Sigmoid colon (tissue), 3 donors: ENCODE measurements around the gene RBM39.
"Not testable (repeated sequence)": the region's sequence is repeated elsewhere in the genome, so short reads cannot be mapped to it uniquely, and the experiment has no call there.

Experiments
- POLR2A ChIP-seq, 2 donors: fragments of 450-650 bp; IDR thresholded peaks; one replicate each; pipeline ENCODE4 v1.6.1; 2016; ENCODE audit warnings: antibody characterized with exemption in 2 of 2, mild to moderate bottlenecking in 2 of 2, moderate library complexity in 2 of 2
- TF ChIP-seq, protein P1 (sequence below), 4 experiments: fragments of 450-650 bp in 3 of 4; fragments of 200-600 bp in 1 of 4; IDR thresholded peaks; one replicate each; pipeline ENCODE4 v1.5.1; 2016 to 2019; ENCODE audit warnings: antibody characterized with exemption in 4 of 4, mild to moderate bottlenecking in 3 of 4, moderate library complexity in 2 of 4

DNA sequence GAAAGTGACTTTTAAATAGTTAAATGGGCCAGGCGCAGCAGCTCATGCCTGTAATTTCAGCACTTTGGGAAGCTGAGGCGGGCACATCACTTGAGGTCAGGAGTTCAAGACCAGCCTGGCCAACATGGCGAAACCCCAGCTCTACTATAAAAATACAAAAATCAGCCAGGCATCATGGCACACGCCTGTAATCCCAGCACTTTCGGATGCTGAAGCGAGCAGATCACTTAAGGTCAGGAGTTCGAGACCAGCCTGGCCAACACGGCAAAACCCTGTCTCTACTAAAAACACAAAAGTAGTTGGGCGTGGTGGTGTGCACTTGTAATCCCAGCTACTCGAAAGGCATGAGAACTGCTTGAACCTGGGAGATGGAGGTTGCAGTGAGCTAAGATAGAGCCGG lies 36.2 kb downstream of the RBM39 start:
- TF ChIP-seq, protein P1, sequence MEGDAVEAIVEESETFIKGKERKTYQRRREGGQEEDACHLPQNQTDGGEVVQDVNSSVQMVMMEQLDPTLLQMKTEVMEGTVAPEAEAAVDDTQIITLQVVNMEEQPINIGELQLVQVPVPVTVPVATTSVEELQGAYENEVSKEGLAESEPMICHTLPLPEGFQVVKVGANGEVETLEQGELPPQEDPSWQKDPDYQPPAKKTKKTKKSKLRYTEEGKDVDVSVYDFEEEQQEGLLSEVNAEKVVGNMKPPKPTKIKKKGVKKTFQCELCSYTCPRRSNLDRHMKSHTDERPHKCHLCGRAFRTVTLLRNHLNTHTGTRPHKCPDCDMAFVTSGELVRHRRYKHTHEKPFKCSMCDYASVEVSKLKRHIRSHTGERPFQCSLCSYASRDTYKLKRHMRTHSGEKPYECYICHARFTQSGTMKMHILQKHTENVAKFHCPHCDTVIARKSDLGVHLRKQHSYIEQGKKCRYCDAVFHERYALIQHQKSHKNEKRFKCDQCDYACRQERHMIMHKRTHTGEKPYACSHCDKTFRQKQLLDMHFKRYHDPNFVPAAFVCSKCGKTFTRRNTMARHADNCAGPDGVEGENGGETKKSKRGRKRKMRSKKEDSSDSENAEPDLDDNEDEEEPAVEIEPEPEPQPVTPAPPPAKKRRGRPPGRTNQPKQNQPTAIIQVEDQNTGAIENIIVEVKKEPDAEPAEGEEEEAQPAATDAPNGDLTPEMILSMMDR (IDR thresholded peaks at IDR 0.05) = not testable (repeated sequence)
- TF ChIP-seq POLR2A (IDR thresholded peaks at IDR 0.05) = not testable (repeated sequence)
